Embryonic facial prominence (tissue), 1 donor: ENCODE results near the gene OR14I1.

Source experiments
- DNase-seq: peaks from one replicate; pipeline ENCODE4 v3.0.0-alpha.2; 2016; ENCODE audit errors: extremely low spot score

OR14I1 gene

GRCh38 chr1:248702714-248703113 is at the start of gene OR14I1:
Gene OR14I1, minus strand, starts transcription at chr1:248702766.
- no peak for DNase-seq

- no peak for DNase-seq
Measured at GRCh38 chr1:248751635-248752034, 49.1 kb upstream of the OR14I1 start.

- no peak for DNase-seq
Measured at GRCh38 chr1:248751142-248751541, 48.6 kb upstream of the OR14I1 start.

GRCh38 chr1:248750496-248750895 is 47.9 kb upstream of the OR14I1 start:
- DNase-seq: no peak

GRCh38 chr1:248748211-248748610 is 45.6 kb upstream of the OR14I1 start:
- DNase-seq: no peak

- DNase-seq: no peak
Measured at GRCh38 chr1:248740876-248741275, 38.3 kb upstream of the OR14I1 start.

GRCh38 chr1:248739572-248740205 is 37.1 kb upstream of the OR14I1 start:
- no peak for DNase-seq

- DNase-seq: no peak
Measured at GRCh38 chr1:248737457-248737856, 34.9 kb upstream of the OR14I1 start.

GRCh38 chr1:248736977-248737376 is 34.4 kb upstream of the OR14I1 start:
- no peak for DNase-seq

GRCh38 chr1:248733566-248733965 is 31.0 kb upstream of the OR14I1 start:
- DNase-seq: no peak

- no peak for DNase-seq
Measured at GRCh38 chr1:248730507-248731335, 28.2 kb upstream of the OR14I1 start.

- DNase-seq: no peak
Measured at GRCh38 chr1:248714248-248714647, 11.7 kb upstream of the OR14I1 start.

- no peak for DNase-seq
Measured at GRCh38 chr1:248710305-248710900, 7.8 kb upstream of the OR14I1 start.

- DNase-seq: no peak
Measured at GRCh38 chr1:248704606-248705005, 2.0 kb upstream of the OR14I1 start.

GRCh38 chr1:248703674-248704073 is 1.1 kb upstream of the OR14I1 start:
- no peak for DNase-seq

GRCh38 chr1:248699099-248699498 is 3.5 kb downstream of the OR14I1 start:
- DNase-seq: no peak

GRCh38 chr1:248697907-248698306 is 4.7 kb downstream of the OR14I1 start:
- DNase-seq: no peak

GRCh38 chr1:248696774-248697173 is 5.8 kb downstream of the OR14I1 start:
- DNase-seq: no peak

- no peak for DNase-seq
Measured at GRCh38 chr1:248696261-248696660, 6.3 kb downstream of the OR14I1 start.

GRCh38 chr1:248695451-248696132 is 7.0 kb downstream of the OR14I1 start:
- no peak for DNase-seq

GRCh38 chr1:248691567-248692155 is 10.9 kb downstream of the OR14I1 start:
- DNase-seq: no peak
